Bladder microvascular endothelial cell (primary cell): Measurements from ENCODE around the gene S100A12. TPM values are rescaled to one million over a fixed set of nuclear protein-coding genes. Genes with fewer than 3 reads are reported as not detected.

Experiments used
- total RNA-seq: library from RNA; depleted of rRNA; stranded (reverse); fragments of >200 nt; gene quantifications from 2 replicates; pipeline ENCODE4 v1.2.3, GENCODE V29; 2014

Gene S100A12
- not detected in 2 replicates for total RNA-seq

GRCh38 chr1:153375511-153375910, at the start of gene S100A12:
Gene S100A12 (minus strand): TSS chr1:153375621. CDS start chr1:153374592, 1,029 bp downstream.

GRCh38 chr1:153415850-153416570, 40.6 kb upstream of the S100A12 start, which contains the start of gene S100A7A:
Gene S100A7A (plus strand): TSS chr1:153416520. CDS start chr1:153418083, 1,563 bp downstream.

GRCh38 chr1:153390938-153391710, 15.7 kb upstream of the S100A12 start, which contains the start of gene S100A8:
Gene S100A8 (minus strand): TSS chr1:153391073. CDS start chr1:153390535, 538 bp downstream.

GRCh38 chr1:153357853-153358690, 17.3 kb downstream of the S100A12 start, which contains the start of gene S100A9:
Gene S100A9 (plus strand): TSS chr1:153357854. CDS start chr1:153358284, 430 bp downstream.

GRCh38 chr1:153348511-153349362, 26.7 kb downstream of the S100A12 start, which contains the start of gene PGLYRP4:
Gene PGLYRP4 (minus strand): TSS chr1:153348841. CDS start chr1:153347932, 909 bp downstream.

Other genes starting within 250 kb of the S100A12 start
- not detected in 2 replicates for gene SPRR2G, start 224.7 kb downstream of the S100A12 start, total RNA-seq
- gene LELP1, start 172.2 kb downstream of the S100A12 start, total RNA-seq = not detected in 2 replicates
- gene PRR9, start 158.0 kb downstream of the S100A12 start, total RNA-seq = not detected in 2 replicates
- not detected in 2 replicates for gene LORICRIN, start 115.9 kb downstream of the S100A12 start, total RNA-seq
- 0.16 TPM in 1 of 2 replicates, not detected in the other for gene PGLYRP3, start 62.7 kb downstream of the S100A12 start, total RNA-seq
- gene PGLYRP4, start 26.8 kb downstream of the S100A12 start, total RNA-seq = not detected in 2 replicates
- gene S100A9, start 17.8 kb downstream of the S100A12 start, total RNA-seq = 0.97 and 1.2 TPM in 2 replicates
- gene S100A8, start 15.5 kb upstream of the S100A12 start, total RNA-seq = not detected in 2 replicates
- not detected in 2 replicates for gene S100A7A, start 40.9 kb upstream of the S100A12 start, total RNA-seq
- not detected in 2 replicates for gene S100A7, start 85.0 kb upstream of the S100A12 start, total RNA-seq
- 401 and 1,159 TPM in 2 replicates for gene S100A6, start 160.4 kb upstream of the S100A12 start, total RNA-seq
- gene S100A5, start 165.3 kb upstream of the S100A12 start, total RNA-seq = not detected in 2 replicates
- gene S100A4, start 170.2 kb upstream of the S100A12 start, total RNA-seq = 2.6 and 4.0 TPM in 2 replicates
- 0.50 and 3.1 TPM in 2 replicates for gene S100A3, start 173.6 kb upstream of the S100A12 start, total RNA-seq
- 1.3 and 1.5 TPM in 2 replicates for gene S100A2, start 190.2 kb upstream of the S100A12 start, total RNA-seq
- gene S100A16, start 237.5 kb upstream of the S100A12 start, total RNA-seq = 326 and 366 TPM in 2 replicates
- gene S100A14, start 240.7 kb upstream of the S100A12 start, total RNA-seq = not detected in 2 replicates